GM19463 (cell line): ENCODE data around the gene ATXN7L1.

Experiments
- ATAC-seq: cut with Tn5 transposase; IDR thresholded peaks from one replicate; pipeline ENCODE4 v1.9.1; 2021; ENCODE audit warnings: mild to moderate bottlenecking, moderate library complexity; ENCODE audit not compliant: unreplicated experiment

Gene ATXN7L1

GRCh38 chr7:105876091-105876963 is at the start of gene ATXN7L1:
Gene ATXN7L1 (minus strand): TSS chr7:105876599. CDS start chr7:105876558, 41 bp downstream.
- peak; percentile 95 for ATAC-seq

- no peak for ATAC-seq
These were observed 49.7 kb upstream of the ATXN7L1 start for GRCh38 chr7:105926131-105926530.

GRCh38 chr7:105924945-105925344 is 48.5 kb upstream of the ATXN7L1 start:
- ATAC-seq: no peak

GRCh38 chr7:105920766-105921165 is 44.4 kb upstream of the ATXN7L1 start:
- ATAC-seq: no peak

- ATAC-seq: no peak
These were observed 41.3 kb upstream of the ATXN7L1 start for GRCh38 chr7:105917659-105918058.

GRCh38 chr7:105916603-105917002 is 40.2 kb upstream of the ATXN7L1 start:
- no peak for ATAC-seq

- no peak for ATAC-seq
These were observed 37.5 kb upstream of the ATXN7L1 start for GRCh38 chr7:105913947-105914346.

GRCh38 chr7:105911961-105912575 is 35.7 kb upstream of the ATXN7L1 start:
- ATAC-seq: no peak

GRCh38 chr7:105910172-105910571 is 33.8 kb upstream of the ATXN7L1 start:
- no peak for ATAC-seq

GRCh38 chr7:105909742-105910141 is 33.3 kb upstream of the ATXN7L1 start:
- no peak for ATAC-seq

GRCh38 chr7:105907129-105907846 is 30.9 kb upstream of the ATXN7L1 start:
- ATAC-seq: no peak

- ATAC-seq: no peak
These were observed 30.3 kb upstream of the ATXN7L1 start for GRCh38 chr7:105906695-105907094.

- no peak for ATAC-seq
These were observed 29.6 kb upstream of the ATXN7L1 start for GRCh38 chr7:105905910-105906568.

GRCh38 chr7:105905209-105905909 is 29.0 kb upstream of the ATXN7L1 start:
- ATAC-seq: no peak

- ATAC-seq: no peak
These were observed 27.7 kb upstream of the ATXN7L1 start for GRCh38 chr7:105904064-105904463.

GRCh38 chr7:105902325-105902911 is 26.0 kb upstream of the ATXN7L1 start:
- ATAC-seq: no peak

GRCh38 chr7:105897999-105898398 is 21.6 kb upstream of the ATXN7L1 start:
- ATAC-seq: no peak

GRCh38 chr7:105896407-105896911 is 20.1 kb upstream of the ATXN7L1 start:
- no peak for ATAC-seq

- no peak for ATAC-seq
These were observed 17.7 kb upstream of the ATXN7L1 start for GRCh38 chr7:105894131-105894530.

GRCh38 chr7:105892387-105892786 is 16.0 kb upstream of the ATXN7L1 start:
- ATAC-seq: no peak
